SH-SY5Y (cell line): ENCODE data around the gene YY1.

Source experiments
- GATA2 ChIP-seq: IDR thresholded peaks from 2 replicates; pipeline ENCODE4 v1.6.1; 2011; ENCODE audit warnings: mild to moderate bottlenecking, low read depth, low read length
- GATA3 ChIP-seq: IDR thresholded peaks from 2 replicates; pipeline ENCODE4 v1.6.1; 2011; ENCODE audit warnings: low read depth, mild to moderate bottlenecking, low read length, moderate library complexity

Gene YY1

DNA sequence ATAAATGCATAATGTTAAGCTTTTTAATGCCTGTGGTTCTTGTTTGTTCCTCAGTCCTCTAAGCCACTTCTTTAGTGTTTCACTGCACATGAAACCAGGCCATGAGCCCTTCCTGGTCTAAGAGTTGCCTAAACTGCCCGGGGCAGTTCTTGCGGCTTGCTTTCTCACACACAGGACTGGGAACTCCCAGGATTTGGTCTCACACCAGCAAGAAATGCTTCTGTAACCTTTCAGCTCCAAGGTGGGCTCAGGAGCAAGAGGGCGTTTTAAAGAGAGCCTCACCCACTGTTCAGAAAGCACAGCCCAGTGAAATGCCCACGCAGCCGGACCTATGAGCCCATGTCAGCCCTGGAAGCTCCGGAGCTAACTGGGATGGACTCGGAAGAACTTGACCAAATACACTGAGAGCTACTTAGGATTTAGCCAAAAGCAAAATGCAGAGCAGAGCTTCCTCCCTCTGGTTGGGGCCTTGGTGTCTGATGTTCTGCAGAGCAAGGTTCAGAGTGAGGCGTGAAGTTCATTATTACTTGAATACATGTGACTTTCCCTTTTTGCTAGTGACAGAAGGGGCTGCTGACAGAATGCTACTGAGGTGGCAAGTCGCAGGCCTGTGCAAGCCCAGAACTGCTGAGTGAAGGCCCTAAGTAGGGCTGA lies 43.9 kb downstream of the YY1 start:
- no peak for TF ChIP-seq GATA2

DNA sequence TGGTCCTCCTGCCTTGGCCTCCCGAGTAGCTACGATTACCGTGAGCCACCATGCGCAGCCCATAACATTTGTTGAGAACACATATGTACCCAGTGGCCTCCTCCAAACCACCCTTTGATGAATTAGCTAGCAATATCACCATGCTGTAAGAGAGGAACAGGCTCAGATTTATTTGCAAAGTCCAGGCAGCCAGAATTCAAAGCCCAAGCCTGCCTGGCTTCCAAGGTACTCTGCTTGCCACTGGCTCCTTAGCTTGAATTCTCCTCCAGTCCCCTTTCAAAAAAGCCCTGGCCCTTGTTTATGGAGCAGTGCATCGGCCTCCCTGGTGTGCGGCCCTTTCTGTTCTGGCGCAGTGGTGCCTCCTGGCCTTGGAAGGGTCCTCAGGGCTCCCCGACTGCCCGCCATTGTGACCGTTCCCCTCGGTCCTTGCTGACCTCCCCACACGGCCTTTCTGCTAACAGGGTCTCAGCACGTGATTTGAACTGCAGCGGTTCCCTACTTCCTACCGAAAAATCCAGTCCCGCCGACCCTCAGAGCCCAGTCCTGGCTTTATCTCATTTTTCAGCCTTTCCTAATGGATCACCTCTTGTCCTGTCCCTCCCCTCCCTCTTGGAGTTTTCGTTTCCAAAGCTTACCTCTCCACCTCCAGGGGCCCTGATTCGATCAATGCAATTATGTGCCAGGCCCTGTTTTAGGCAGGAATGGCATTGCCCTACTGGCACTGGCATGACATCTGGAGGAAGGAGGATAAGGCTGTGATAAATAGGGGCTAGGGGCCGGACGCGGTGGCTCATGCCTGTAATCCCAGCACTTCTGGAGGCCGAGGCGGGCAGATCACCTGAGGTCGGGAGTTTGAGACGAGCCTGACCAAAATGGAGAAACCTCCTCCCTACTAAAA lies 45.3 kb downstream of the YY1 start:
- TF ChIP-seq GATA3, result no peak
- peak; percentile 24; the same call in 1 of the 2 replicates for TF ChIP-seq GATA2

GRCh38 chr14:100285021-100285912 lies 46.3 kb downstream of the YY1 start:
- TF ChIP-seq GATA2 (no peak), GATA3 (no peak)

- TF ChIP-seq GATA3 (no peak), GATA2 (no peak)
These were observed 47.0 kb downstream of the YY1 start for GRCh38 chr14:100285913-100286400.

- TF ChIP-seq GATA3, result no peak
- no peak for TF ChIP-seq GATA2
These were observed 47.7 kb downstream of the YY1 start for GRCh38 chr14:100286484-100287191.

DNA sequence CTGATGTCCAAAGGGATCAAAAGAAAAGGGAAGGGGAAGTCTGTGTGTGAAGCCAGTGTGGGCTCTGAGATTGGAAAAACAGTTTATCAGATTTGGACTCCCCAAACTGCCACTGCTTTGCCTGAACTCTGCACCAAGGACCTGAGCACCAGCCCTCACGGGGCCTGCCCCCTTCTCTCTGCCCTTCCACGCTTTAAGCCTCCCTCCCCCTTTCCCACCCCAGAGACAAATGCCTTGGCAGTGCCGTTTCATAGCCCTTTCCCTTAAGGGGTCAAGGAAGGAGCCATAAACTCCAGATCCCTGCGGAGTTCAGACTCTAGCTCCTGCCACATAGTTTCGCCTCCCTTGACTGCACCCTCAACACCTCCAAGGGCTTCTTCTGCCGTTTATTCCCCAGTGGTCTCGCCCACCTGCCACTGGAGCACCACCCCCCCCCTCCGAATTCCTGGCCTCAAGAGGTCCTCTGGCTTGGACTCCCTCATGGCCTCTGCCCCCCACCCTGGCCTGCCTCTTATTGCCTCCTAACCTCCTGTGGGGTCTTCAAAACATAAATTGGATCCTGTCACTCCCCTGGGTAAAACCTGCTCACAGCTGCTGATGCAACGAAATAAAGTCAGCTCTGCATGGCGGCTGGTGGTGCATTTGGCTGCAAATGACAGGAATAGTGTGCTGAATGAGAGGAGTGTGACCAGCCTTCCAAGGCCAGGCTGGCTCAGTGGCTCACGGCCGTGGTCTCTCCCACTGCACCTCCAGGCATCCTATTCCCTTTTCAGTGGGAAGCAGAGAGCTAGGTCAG lies 48.5 kb downstream of the YY1 start:
- TF ChIP-seq GATA2 (no peak), GATA3 (no peak)

GRCh38 chr14:100288382-100289185 lies 49.6 kb downstream of the YY1 start:
- no peak for TF ChIP-seq GATA2
- no peak for TF ChIP-seq GATA3

DNA sequence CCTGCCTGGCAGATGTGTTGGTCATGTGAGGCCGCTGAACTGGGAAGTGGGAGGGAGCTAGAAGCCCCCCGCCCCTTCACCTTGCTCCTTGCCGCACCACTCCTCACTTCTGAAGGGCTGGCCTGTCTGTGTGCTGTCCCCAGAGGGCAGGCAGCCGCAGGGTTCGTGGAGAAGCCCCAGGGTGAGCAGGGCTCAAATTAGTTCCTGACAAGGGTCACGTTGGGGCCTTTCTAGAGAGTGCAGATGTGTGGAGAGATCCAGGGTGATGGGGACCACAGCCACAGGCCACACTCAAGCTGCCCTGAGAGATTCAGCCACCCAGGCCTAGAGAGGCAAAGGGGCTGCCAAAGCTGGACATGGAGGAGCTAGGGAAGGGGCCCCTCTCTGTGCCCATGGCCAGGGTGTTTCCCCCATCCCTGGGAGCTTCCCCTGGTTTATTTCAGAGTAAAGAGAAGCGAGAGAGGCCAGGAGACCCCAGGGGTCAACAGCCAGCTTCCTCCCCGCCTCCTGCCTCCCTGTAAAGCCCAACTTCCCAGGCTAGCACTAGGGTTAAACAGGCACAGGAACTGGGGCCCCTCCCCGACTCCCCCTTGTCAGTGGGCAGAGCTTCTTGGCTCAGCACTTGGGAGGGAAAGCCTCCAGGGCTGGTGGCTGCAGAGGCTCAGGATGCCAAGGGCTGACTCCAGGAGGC lies 51.1 kb downstream of the YY1 start:
- TF ChIP-seq GATA3, result no peak
- TF ChIP-seq GATA2, result no peak

DNA sequence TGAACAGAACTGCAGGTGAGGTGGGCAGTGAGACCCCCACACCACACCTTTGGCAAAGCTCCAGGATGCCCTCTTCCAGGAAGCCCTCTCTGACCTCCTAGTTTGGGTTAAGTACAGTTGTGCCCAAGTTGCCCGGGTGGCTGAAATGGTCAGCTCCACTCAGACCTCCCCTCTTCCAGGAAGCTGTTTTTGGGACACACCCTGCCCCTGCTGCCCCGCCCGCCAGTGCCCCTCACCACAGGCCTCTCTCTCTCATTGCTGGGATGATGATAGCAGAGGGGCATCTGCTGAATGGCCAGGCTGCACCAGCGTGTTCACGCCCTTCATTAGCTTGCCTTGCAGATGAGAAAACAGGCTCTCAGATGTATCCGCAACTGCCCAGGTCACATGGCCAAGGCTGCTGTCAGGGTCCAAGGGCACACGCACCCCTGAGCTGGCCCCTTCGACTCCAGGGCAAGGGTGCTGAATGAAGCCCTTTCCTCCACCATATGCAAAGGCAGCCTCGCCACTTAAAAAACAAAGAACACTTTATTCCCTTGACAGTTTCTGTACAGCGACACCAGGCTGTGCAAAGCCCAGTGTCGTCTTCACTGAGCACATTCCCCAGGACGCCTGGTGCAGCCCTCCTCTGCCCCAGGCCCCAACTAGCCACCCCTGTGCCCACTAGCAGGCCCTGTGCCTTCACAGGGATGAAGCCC lies 51.8 kb downstream of the YY1 start:
- TF ChIP-seq GATA2, result no peak
- TF ChIP-seq GATA3, result no peak

DNA sequence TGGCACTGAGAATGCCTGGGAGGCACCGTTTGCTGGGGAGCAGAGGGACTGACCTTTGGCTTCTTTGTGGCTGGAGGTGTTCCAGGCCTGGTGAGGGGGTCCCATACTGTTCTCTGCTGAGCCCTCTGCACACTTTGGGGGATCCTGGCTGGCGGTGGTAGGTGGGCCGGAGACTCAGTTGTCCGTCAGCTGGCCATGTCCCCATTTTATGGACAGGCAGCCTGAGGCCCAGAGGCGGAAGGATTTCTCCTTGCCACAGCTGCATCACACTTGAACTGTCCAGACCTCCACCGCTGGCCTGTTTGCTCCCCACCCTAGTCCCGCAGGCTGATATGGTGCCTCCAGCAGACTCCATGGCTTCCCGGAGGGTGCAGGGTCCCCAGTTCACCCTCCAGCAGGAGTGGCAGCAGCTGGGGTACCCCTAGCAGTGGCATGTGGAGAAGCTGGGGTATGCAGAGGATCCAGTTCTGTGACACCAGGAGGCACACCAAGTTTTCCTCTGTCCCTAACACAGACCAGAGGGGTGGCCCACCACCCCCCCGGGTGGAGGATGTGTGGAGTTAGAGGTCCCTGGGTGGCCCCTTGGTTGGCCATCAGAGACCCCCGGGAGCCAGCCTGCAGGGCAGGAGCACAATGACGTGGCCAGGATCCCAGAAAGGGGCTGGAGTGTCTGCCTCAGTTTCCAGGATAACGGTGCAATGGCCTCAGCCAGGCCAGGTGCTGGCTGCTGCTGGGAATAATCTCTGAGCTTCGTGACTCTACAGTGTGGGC lies 52.5 kb downstream of the YY1 start:
- no peak for TF ChIP-seq GATA3
- TF ChIP-seq GATA2, result no peak
